GM23248 (cell line): ENCODE data around the gene RTTN.

Source experiments
- EZH2 ChIP-seq: fragments of 200-600 bp; sonication (generic); IDR thresholded peaks from 2 replicates; pipeline ENCODE4 v1.6.1; 2018; ENCODE audit warnings: antibody characterized with exemption, mild to moderate bottlenecking; ENCODE audit not compliant: insufficient read depth, poor library complexity, severe bottlenecking
- EZH2phosphoT487 ChIP-seq: fragments of 200-600 bp; sonication (generic); IDR thresholded peaks from 2 replicates; pipeline ENCODE4 v1.6.1; 2018; ENCODE audit warnings: antibody characterized with exemption, moderate library complexity, mild to moderate bottlenecking, low read depth; ENCODE audit not compliant: insufficient read depth

DNA sequence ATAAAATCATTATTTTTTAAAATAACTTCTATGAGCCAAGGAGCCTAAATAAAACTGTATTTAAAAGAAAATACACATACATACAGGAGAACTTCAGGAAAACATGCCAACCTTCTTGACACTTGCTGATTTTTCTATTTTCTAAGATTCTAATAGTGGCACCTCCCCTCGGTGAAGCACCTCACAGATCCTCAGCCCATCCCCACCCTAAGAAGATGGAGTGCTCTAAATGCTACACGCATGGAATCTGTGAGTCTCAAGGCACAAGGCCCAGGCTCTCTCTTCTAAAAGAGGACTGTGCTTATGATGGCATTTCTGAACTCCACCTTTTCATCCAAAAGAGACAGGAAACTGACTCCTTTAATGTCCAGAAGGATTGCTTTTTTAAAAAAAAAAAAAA is 56.3 kb downstream of the RTTN start:
- TF ChIP-seq EZH2 (no peak), EZH2phosphoT487 (no peak)
